Kidney (tissue), 14 donors: Measurements from ENCODE around the gene EVA1A. TPM values are rescaled to one million over a fixed set of nuclear protein-coding genes. Genes with fewer than 3 reads are reported as not detected.

Source experiments
- DNase-seq, 5 donors: peaks; one replicate each; pipeline ENCODE4 v3.0.0-alpha.2; 2013 to 2020
- FAIRE-seq: peaks from 2 replicates; lab custom pipeline; 2012; peaks lifted over from hg19 to GRCh38; lab: Jason Lieb, UNC
- H3K27ac ChIP-seq, 2 donors: one replicate each; pipeline ENCODE4 v1.7.0; 2013; ENCODE audit warnings: low read depth in 2 of 2, low read length in 2 of 2, inconsistent platforms in 1 of 2
- H3K27me3 ChIP-seq: one replicate; pipeline ENCODE4 v1.7.1; 2013; ENCODE audit warnings: low read length, inconsistent platforms; ENCODE audit not compliant: control insufficient read depth, insufficient read depth
- H3K36me3 ChIP-seq, 3 donors: one replicate each; pipeline versions ENCODE4 v1.7.0 to v1.7.1; 2013; ENCODE audit warnings: low read length in 3 of 3, control low read depth in 1 of 3, inconsistent platforms in 1 of 3; ENCODE audit not compliant: insufficient read depth in 3 of 3, control insufficient read depth in 2 of 3
- H3K4me1 ChIP-seq, 3 donors: one replicate each; pipeline versions ENCODE4 v1.7.0 to v1.7.1; 2013; ENCODE audit warnings: low read length in 3 of 3, inconsistent platforms in 1 of 3, low read depth in 1 of 3; ENCODE audit not compliant: control insufficient read depth in 2 of 3, insufficient read depth in 2 of 3
- H3K4me3 ChIP-seq, 3 donors: one replicate each; pipeline versions ENCODE4 v1.7.0 to v1.8.1; 2013; ENCODE audit warnings: low read length in 3 of 3, control low read depth in 1 of 3, inconsistent platforms in 1 of 3
- H3K9ac ChIP-seq, 3 donors: one replicate each; pipeline versions ENCODE4 v1.7.0 to v1.7.1; 2013; ENCODE audit warnings: low read length in 3 of 3, control low read depth in 1 of 3, inconsistent platforms in 1 of 3
- H3K9me3 ChIP-seq, 3 donors: one replicate each; pipeline versions ENCODE4 v1.7.0 to v1.7.1; 2013; ENCODE audit warnings: low read length in 3 of 3, control low read depth in 1 of 3, inconsistent platforms in 1 of 3; ENCODE audit not compliant: control insufficient read depth in 2 of 3, insufficient read depth in 1 of 3
- intact Hi-C: fragments of 100-400 bp; cut with DNase I; formaldehyde crosslinking; loops from one replicate; pipeline ENCODE4 v1.11.1; 2022
- polyA plus RNA-seq: library from polyadenylated mRNA; stranded (reverse); fragments of 350-450 nt; fragmentation: Illumina TruSeq; extraction: RNeasy Lipid Tissue Mini Kit (QIAGEN cat#74804); gene quantifications from one replicate; pipeline ENCODE4 v1.2.3, GENCODE V29; 2014; ENCODE audit warnings: low read depth, low replicate concordance; ENCODE audit not compliant: insufficient read depth
- total RNA-seq: library from RNA; stranded (reverse); fragmentation: NEBNext Ultra II Directional; extraction: Animal tissue kit (Norgen Biotek cat#: 25700); gene quantifications from one replicate; pipeline ENCODE4 v1.2.1, GENCODE V29; 2021
- TF ChIP-seq, protein P1 (sequence below): IDR thresholded peaks from 3 replicates; pipeline ENCODE4 v1.5.1; 2012; ENCODE audit warnings: mild to moderate bottlenecking, moderate library complexity, borderline replicate concordance; ENCODE audit not compliant: insufficient read depth; ENCODE audit errors: extremely low read depth
- donor health status: control.
- donor health status: control.
- donor health status: control.
- donor health status: control.
- donor health status: control.
- donor health status: DM: yes; HTN: yes; CAD: no.
- donor health status: Normal renal cell carcinoma (clear cell type).

Gene EVA1A
- total and polyA plus RNA-seq, 2 donors from 2014 or later, result 28.1 to 32.4 TPM

DNA sequence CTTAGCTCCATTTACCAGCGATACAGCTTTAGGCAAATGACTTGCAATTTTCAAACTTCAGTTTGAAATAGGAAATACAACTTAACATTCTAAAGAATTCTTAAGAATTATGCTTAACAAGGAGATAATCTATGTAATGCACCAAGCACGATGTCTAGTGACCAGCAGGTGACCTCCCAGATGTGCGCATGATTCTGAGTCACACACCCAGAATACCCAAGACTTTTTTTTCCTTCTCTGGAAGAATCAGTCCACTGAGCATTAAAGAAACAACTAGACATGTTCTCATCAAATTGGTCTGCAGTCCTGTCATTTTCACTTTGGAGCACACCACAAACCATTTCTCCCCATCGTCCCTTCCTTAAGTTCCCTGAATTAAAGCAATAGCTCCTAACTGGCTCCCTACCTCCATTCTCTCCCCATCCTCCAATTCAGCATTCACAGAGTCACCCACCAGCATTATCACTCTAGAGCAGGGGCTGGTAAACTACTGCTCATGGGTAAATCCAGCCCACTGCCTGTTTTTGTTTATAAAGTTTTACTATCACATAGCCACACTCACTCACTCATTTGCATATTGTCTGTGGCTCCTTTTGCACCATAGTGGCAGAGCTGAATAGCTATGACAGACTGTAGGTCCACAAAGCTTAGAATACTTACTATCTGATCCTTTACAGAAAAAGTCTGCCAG lies 13.2 kb downstream of the EVA1A start:
- Histone ChIP-seq H3K27ac (peak overlapping the region in 1 of 2 donors; percentile 63), H3K9ac (no peak overlapping the region), H3K9me3 (no peaks in the 10 kb centered on the region), H3K36me3 (peaks cover 0 to 4% (median 0%) of the 10 kb centered on the region in 3 donors), H3K4me1 (peaks cover 0 to 4% (median 0%) of the 10 kb centered on the region in 3 donors), H3K4me3 (no peak overlapping the region), H3K27me3 (no peaks in the 10 kb centered on the region)
- intact Hi-C loops, result no loop called here
- DNase-seq (no peak), FAIRE-seq (no peak)
- TF ChIP-seq, protein P1, sequence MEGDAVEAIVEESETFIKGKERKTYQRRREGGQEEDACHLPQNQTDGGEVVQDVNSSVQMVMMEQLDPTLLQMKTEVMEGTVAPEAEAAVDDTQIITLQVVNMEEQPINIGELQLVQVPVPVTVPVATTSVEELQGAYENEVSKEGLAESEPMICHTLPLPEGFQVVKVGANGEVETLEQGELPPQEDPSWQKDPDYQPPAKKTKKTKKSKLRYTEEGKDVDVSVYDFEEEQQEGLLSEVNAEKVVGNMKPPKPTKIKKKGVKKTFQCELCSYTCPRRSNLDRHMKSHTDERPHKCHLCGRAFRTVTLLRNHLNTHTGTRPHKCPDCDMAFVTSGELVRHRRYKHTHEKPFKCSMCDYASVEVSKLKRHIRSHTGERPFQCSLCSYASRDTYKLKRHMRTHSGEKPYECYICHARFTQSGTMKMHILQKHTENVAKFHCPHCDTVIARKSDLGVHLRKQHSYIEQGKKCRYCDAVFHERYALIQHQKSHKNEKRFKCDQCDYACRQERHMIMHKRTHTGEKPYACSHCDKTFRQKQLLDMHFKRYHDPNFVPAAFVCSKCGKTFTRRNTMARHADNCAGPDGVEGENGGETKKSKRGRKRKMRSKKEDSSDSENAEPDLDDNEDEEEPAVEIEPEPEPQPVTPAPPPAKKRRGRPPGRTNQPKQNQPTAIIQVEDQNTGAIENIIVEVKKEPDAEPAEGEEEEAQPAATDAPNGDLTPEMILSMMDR, result no peak

- H3K36me3 ChIP-seq, result peaks cover 0 to 4% (median 3%) of the 10 kb centered on the region in 3 donors
- DNase-seq (no peak), FAIRE-seq (no peak)
- intact Hi-C loops, result no loop called here
- H3K4me3 ChIP-seq, result no peak overlapping the region
- H3K4me1 ChIP-seq, result peaks cover 0 to 4% (median 0%) of the 10 kb centered on the region in 3 donors
- no peak overlapping the region for H3K27ac ChIP-seq
- TF ChIP-seq, protein P1, result no peak
- H3K9ac ChIP-seq, result no peak overlapping the region
- H3K27me3 ChIP-seq, result no peaks in the 10 kb centered on the region
- H3K9me3 ChIP-seq, result no peaks in the 10 kb centered on the region
These were observed 14.8 kb downstream of the EVA1A start for GRCh38 chr2:75545922-75546321.

DNA sequence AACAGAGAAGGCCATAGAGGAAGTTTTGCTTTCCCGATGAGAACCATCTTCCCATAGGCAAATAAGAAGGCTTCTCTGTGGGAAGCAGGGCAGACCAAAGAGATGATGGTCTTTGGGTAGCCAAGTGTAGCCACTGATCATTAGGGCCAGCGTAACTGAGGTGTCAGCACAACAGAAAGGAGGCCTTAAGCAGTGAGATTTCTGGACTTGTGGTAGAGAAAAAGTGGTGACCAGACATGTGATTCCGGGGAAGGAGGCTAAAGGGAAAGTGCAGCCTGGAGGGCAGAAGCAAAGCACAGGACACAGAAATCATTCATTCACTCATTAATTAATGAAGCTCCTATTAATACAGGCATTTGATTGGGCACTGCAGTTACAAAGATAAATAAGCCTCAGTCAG lies 15.4 kb downstream of the EVA1A start:
- no peak overlapping the region for H3K4me3 ChIP-seq
- DNase-seq (no peak), FAIRE-seq (no peak)
- TF ChIP-seq, protein P1, result no peak
- peaks cover 0 to 4% (median 3%) of the 10 kb centered on the region in 3 donors for H3K36me3 ChIP-seq
- H3K27me3 ChIP-seq, result no peaks in the 10 kb centered on the region
- no peaks in the 10 kb centered on the region for H3K9me3 ChIP-seq
- intact Hi-C loops, result no loop called here
- peaks cover 0 to 4% (median 0%) of the 10 kb centered on the region in 3 donors for H3K4me1 ChIP-seq
- no peak overlapping the region for H3K9ac ChIP-seq
- H3K27ac ChIP-seq, result no peak overlapping the region
